NCI-H345 treated with DMSO at 0.1 percent for 48 hours (cell line): Measurements from ENCODE around the gene TMPO.
"Not testable (repeated sequence)": the region's sequence is repeated elsewhere in the genome, so short reads cannot be mapped to it uniquely, and the experiment has no call there.

ENCODE experiments used
- DNase-seq: peaks from one replicate; lab custom pipeline; 2025; ENCODE audit not compliant: unreplicated experiment; lab: John Stamatoyannopoulos, UW

TMPO gene

GRCh38 chr12:98511806-98512205, 3.6 kb upstream of the TMPO start:
- DNase-seq = not testable (repeated sequence)

GRCh38 chr12:98513379-98514322, 1.7 kb upstream of the TMPO start:
- no peak for DNase-seq

- no peak for DNase-seq
Observed at GRCh38 chr12:98514982-98515286, 456 bp upstream of the TMPO start.

GRCh38 chr12:98516111-98516873, 902 bp downstream of the TMPO start:
- peak; percentile 82 for DNase-seq

GRCh38 chr12:98519257-98519907, 4.0 kb downstream of the TMPO start:
- no peak for DNase-seq

GRCh38 chr12:98530068-98530467, 14.7 kb downstream of the TMPO start:
- DNase-seq = no peak

GRCh38 chr12:98532687-98533304, 17.4 kb downstream of the TMPO start:
- no peak for DNase-seq

GRCh38 chr12:98533723-98534251, 18.4 kb downstream of the TMPO start:
- no peak for DNase-seq

GRCh38 chr12:98538031-98538430, 22.6 kb downstream of the TMPO start:
- no peak for DNase-seq

GRCh38 chr12:98543701-98544100, 28.3 kb downstream of the TMPO start:
- DNase-seq = no peak

- DNase-seq = no peak
Observed at GRCh38 chr12:98544751-98545150, 29.4 kb downstream of the TMPO start.

- no peak for DNase-seq
Observed at GRCh38 chr12:98549371-98550110, 34.2 kb downstream of the TMPO start.

GRCh38 chr12:98551787-98552186, 36.4 kb downstream of the TMPO start:
- no peak for DNase-seq

GRCh38 chr12:98558097-98558496, 42.7 kb downstream of the TMPO start:
- DNase-seq = not testable (repeated sequence)

- DNase-seq = no peak
Observed at GRCh38 chr12:98559666-98560065, 44.3 kb downstream of the TMPO start.

- no peak for DNase-seq
Observed at GRCh38 chr12:98561846-98562245, 46.5 kb downstream of the TMPO start.

GRCh38 chr12:98572010-98572409, 56.6 kb downstream of the TMPO start:
- no peak for DNase-seq

GRCh38 chr12:98574110-98574509, 58.7 kb downstream of the TMPO start:
- DNase-seq = no peak

GRCh38 chr12:98575013-98575412, 59.6 kb downstream of the TMPO start:
- DNase-seq = no peak

- DNase-seq = not testable (repeated sequence)
Observed at GRCh38 chr12:98576795-98577194, 61.4 kb downstream of the TMPO start.
